Measurements from ENCODE around the gene ARHGDIA.

GRCh38 chr17:81870131-81870980 lies 781 bp downstream of the ARHGDIA start:
- TF ChIP-seq CTCF (IDR thresholded peaks at IDR 0.05; ENCODE audit: poor library complexity) (no peak), EZH2phosphoT487 (IDR thresholded peaks at IDR 0.05; ENCODE audit: low read depth, severe bottlenecking, unreplicated experiment) (no peak)

All from hepatocyte (in vitro differentiated cells).